SJSA1 (cell line): ENCODE data around the gene ELOVL2. TPM values are rescaled to one million over a fixed set of nuclear protein-coding genes. Genes with fewer than 3 reads are reported as not detected.

ENCODE experiments used
- DNase-seq, 2 experiments: peaks; one replicate each; pipeline ENCODE4 v3.0.0-alpha.2; 2015 to 2020; ENCODE audit warnings: low spot score in 2 of 2, low read depth in 1 of 2
- H3K27ac ChIP-seq: fragments of 250-450 bp; sonication (Bioruptor Pico); 2 replicates; pipeline ENCODE4 v1.5.1; 2020; ENCODE audit warnings: mild to moderate bottlenecking, moderate library complexity
- H3K27me3 ChIP-seq: fragments of 250-450 bp; sonication (Bioruptor Pico); replicated peaks from 2 replicates; pipeline ENCODE4 v1.5.1; 2020; ENCODE audit warnings: mild to moderate bottlenecking, moderate library complexity
- H3K36me3 ChIP-seq: fragments of 250-450 bp; sonication (Bioruptor Pico); 2 replicates; pipeline ENCODE4 v1.5.1; 2020; ENCODE audit warnings: mild to moderate bottlenecking
- H3K4me1 ChIP-seq: fragments of 250-450 bp; sonication (Bioruptor Pico); replicated peaks from 2 replicates; pipeline ENCODE4 v1.6.1; 2021; ENCODE audit warnings: mild to moderate bottlenecking
- H3K4me3 ChIP-seq: fragments of 250-450 bp; sonication (Bioruptor Pico); 2 replicates; pipeline ENCODE4 v1.5.1; 2020; ENCODE audit warnings: mild to moderate bottlenecking
- H3K9me3 ChIP-seq: fragments of 250-450 bp; sonication (Bioruptor Pico); replicated peaks from 2 replicates; pipeline ENCODE4 v1.5.1; 2020; ENCODE audit warnings: mild to moderate bottlenecking
- total RNA-seq: library from RNA; depleted of rRNA; stranded (reverse); fragments of >200 nt; shearing (Covaris generic); gene quantifications from 2 replicates; pipeline ENCODE4 v1.2.3, GENCODE V29; 2014; rRNA removed

Gene ELOVL2
- total RNA-seq, 1 experiment from 2014 or later = 10.9 TPM

DNA sequence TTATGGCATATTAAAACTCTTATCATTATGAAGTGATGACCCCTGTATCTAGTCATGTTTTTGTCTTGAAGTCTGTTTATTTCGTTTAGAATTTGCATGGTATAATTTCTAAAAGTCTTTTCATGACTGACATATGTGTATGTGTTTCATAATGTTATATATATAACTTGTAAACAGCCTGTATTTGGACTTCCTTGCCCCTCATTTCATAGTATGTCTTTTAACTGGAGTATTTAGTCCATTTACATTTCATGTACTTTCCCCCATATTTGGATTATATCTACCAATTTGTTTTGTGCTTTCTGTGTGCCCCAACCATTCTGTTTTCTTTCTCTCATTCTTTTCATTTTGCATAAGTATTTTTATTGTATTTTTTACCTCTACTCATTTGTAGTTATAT lies 98.3 kb downstream of the ELOVL2 start:
- Histone ChIP-seq H3K27me3 (no peaks in the 10 kb centered on the region), H3K36me3 (no peaks in the 10 kb centered on the region), H3K4me1 (no peaks in the 10 kb centered on the region), H3K9me3 (no peaks in the 10 kb centered on the region), H3K4me3 (no peak overlapping the region), H3K27ac (no peak overlapping the region)
- no peak for DNase-seq

DNA sequence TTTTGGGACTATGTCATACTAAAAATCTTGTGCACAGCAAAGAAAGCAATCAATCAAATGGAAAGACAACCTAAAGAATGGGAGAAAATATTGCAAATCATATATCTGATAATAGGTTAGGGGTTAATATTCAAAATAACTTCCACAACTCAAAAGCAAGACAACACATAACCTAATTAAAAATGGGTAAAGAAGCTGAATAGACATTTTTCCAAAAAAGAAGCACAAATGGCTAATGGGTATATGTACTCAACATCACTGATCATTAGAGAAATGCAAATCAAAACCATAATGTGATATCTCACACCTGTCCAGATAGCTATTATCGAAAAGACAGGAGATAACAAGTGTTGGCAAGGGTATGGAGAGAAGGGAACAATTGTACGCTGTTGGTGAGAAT lies 104.3 kb downstream of the ELOVL2 start:
- no peaks in the 10 kb centered on the region for H3K9me3 ChIP-seq
- no peak overlapping the region for H3K27ac ChIP-seq
- no peak for DNase-seq
- H3K27me3 ChIP-seq = no peaks in the 10 kb centered on the region
- H3K4me1 ChIP-seq = no peaks in the 10 kb centered on the region
- no peaks in the 10 kb centered on the region for H3K36me3 ChIP-seq
- no peak overlapping the region for H3K4me3 ChIP-seq

DNA sequence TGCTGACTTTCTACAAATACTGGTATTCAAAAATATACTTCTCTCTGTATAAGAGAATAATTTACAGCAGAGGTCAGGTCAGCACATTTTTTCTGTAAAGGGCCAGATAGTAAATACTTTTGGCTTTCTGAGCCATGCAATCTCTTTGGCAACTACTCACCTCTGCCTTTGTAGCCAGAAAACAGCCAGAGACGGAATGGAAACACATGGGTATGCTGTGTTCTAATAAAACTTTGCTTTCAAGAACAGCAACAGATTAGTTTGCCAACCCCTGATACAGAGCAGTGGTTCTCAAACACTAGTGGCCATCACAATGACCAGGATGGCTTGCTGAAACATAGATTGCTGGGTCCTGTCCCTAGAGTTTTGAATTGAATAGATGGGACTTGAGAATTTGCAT lies 111.0 kb downstream of the ELOVL2 start:
- no peaks in the 10 kb centered on the region for H3K4me1 ChIP-seq

More for the DNA sequence above, 111.0 kb downstream of the ELOVL2 start:
- Histone ChIP-seq H3K9me3 (no peaks in the 10 kb centered on the region), H3K27me3 (no peaks in the 10 kb centered on the region), H3K27ac (no peak overlapping the region), H3K36me3 (no peaks in the 10 kb centered on the region), H3K4me3 (no peak overlapping the region)
- DNase-seq = no peak

Other genes with a start within 250 kb of the ELOVL2 start
- not detected in 2 replicates for gene MAK, start 205.8 kb downstream of the ELOVL2 start, total RNA-seq
- not detected in 2 replicates for gene GCM2, start 162.3 kb downstream of the ELOVL2 start, total RNA-seq
- 1.0 TPM in 1 of 2 replicates, not detected in the other for gene SYCP2L, start 157.3 kb downstream of the ELOVL2 start, total RNA-seq
- gene SMIM13, start 49.5 kb upstream of the ELOVL2 start, total RNA-seq = 22.1 and 35.9 TPM in 2 replicates
- not detected in 2 replicates for gene ERVFRD-1, start 67.4 kb upstream of the ELOVL2 start, total RNA-seq
- gene NEDD9, start 188.4 kb upstream of the ELOVL2 start, total RNA-seq = 13.3 and 27.8 TPM in 2 replicates